Endodermal cell (in vitro differentiated cells): ENCODE data around the gene RAPH1. TPM values are rescaled to one million over a fixed set of nuclear protein-coding genes. Genes with fewer than 3 reads are reported as not detected.

Experiments
- DNase-seq: peaks from one replicate; pipeline ENCODE4 v3.0.0-alpha.2; 2017
- H3K27ac ChIP-seq: 2 replicates; pipeline ENCODE4 v1.5.1; 2013; ENCODE audit warnings: mild to moderate bottlenecking, low read depth, low read length, moderate library complexity
- H3K27me3 ChIP-seq: 2 replicates; pipeline ENCODE4 v1.6.1; 2013; ENCODE audit warnings: mild to moderate bottlenecking, low read length, moderate library complexity; ENCODE audit not compliant: insufficient read depth, control insufficient read depth, poor library complexity, severe bottlenecking
- H3K36me3 ChIP-seq: 2 replicates; pipeline ENCODE4 v1.7.0; 2013; ENCODE audit warnings: mild to moderate bottlenecking, low read length, moderate library complexity; ENCODE audit not compliant: control insufficient read depth, insufficient read depth
- H3K4me1 ChIP-seq: one replicate; pipeline ENCODE4 v1.7.0; 2013; ENCODE audit warnings: low read length; ENCODE audit not compliant: control insufficient read depth, insufficient read depth
- H3K4me3 ChIP-seq: 2 replicates; pipeline ENCODE4 v1.5.1; 2013; ENCODE audit warnings: mild to moderate bottlenecking, low read length, moderate library complexity
- H3K9ac ChIP-seq: 2 replicates; pipeline ENCODE4 v1.6.1; 2013; ENCODE audit warnings: mild to moderate bottlenecking, low read length, moderate library complexity; ENCODE audit not compliant: poor library complexity, severe bottlenecking; ENCODE audit errors: extremely low read depth
- H3K9me3 ChIP-seq: 2 replicates; pipeline ENCODE4 v1.6.1; 2013; ENCODE audit warnings: mild to moderate bottlenecking, low read length, moderate library complexity; ENCODE audit not compliant: control insufficient read depth
- H3K27ac Mint-ChIP-seq: 2 replicates; pipeline ENCODE4 v1.8.0; 2020; ENCODE audit warnings: mixed read lengths
- H3K27me3 Mint-ChIP-seq: 2 replicates; pipeline ENCODE4 v1.8.0; 2021; ENCODE audit warnings: mild to moderate bottlenecking, mixed read lengths; ENCODE audit not compliant: insufficient read depth
- H3K36me3 Mint-ChIP-seq: 2 replicates; pipeline ENCODE4 v1.8.0; 2020; ENCODE audit warnings: low read depth, mixed read lengths
- H3K4me1 Mint-ChIP-seq: 2 replicates; pipeline ENCODE4 v1.8.0; 2020; ENCODE audit warnings: mixed read lengths
- H3K4me3 Mint-ChIP-seq: 2 replicates; pipeline ENCODE4 v1.8.0; 2020; ENCODE audit warnings: mild to moderate bottlenecking, moderate library complexity, mixed read lengths
- H3K9me3 Mint-ChIP-seq: 2 replicates; pipeline ENCODE4 v1.8.0; 2020; ENCODE audit warnings: mild to moderate bottlenecking, mixed read lengths
- CTCF ChIP-seq: fragments of 200-600 bp; sonication (generic); conservative IDR thresholded peaks from 2 replicates; pipeline ENCODE4 v1.5.0; 2021; ENCODE audit warnings: antibody characterized with exemption, mild to moderate bottlenecking
- WGBS, 2 experiments: methylation state at CpG; one replicate each; pipeline versions ENCODE4 v1.1.5 to v1.1.7; 2013; ENCODE audit warnings: missing lambda C conversion rate in 2 of 2, mixed read lengths in 1 of 2; ENCODE audit not compliant: insufficient coverage in 1 of 2, insufficient read length in 1 of 2; 5-methylcytosine and 5-hydroxymethylcytosine counted together
- total RNA-seq, 2 donors: library from RNA; stranded (reverse); fragmentation: NEBNext Ultra II Directional in 1 of 2; extraction: Animal tissue kit (Norgen Biotek cat#: 25700) in 1 of 2; gene quantifications; 2 replicates in 1 of 2; 3 replicates in 1 of 2; pipeline ENCODE4 v1.2.1, GENCODE V29; 2021

RAPH1 gene
- total RNA-seq, 2 donors from 2014 or later, result 23.5 to 24.6 TPM

GRCh38 chr2:203344667-203345066 lies 190.4 kb downstream of the RAPH1 start:
- no peak overlapping the region for H3K4me3 ChIP-seq
- 96 to 97% methylated on average over 12 of the region's 12 CpGs for WGBS, 2 experiments
- no peaks in the 10 kb centered on the region for H3K27me3 Mint-ChIP-seq
- no peak overlapping the region for H3K27ac ChIP-seq
- no peak overlapping the region for H3K27ac Mint-ChIP-seq
- peaks cover 5% of the 10 kb centered on the region for H3K9me3 ChIP-seq
- peaks cover 33% of the 10 kb centered on the region for H3K36me3 Mint-ChIP-seq
- H3K9me3 Mint-ChIP-seq, result no peaks in the 10 kb centered on the region
- peaks cover 20% of the 10 kb centered on the region for H3K4me1 Mint-ChIP-seq
- no peak overlapping the region for H3K4me3 Mint-ChIP-seq
- no peak overlapping the region for H3K9ac ChIP-seq
- TF ChIP-seq CTCF, result no peak
- no peaks in the 10 kb centered on the region for H3K27me3 ChIP-seq
- H3K36me3 ChIP-seq, result peaks cover 13% of the 10 kb centered on the region
- no peak for DNase-seq
- H3K4me1 ChIP-seq, result peaks cover 5% of the 10 kb centered on the region

Other genes starting within 250 kb of the RAPH1 start
- gene ABI2, start 206.9 kb downstream of the RAPH1 start, total RNA-seq, result 100 to 1,000 TPM; 115 to 139 TPM
- gene CD28, start 171.3 kb upstream of the RAPH1 start, total RNA-seq, result not detected